Keratinocyte (primary cell): ENCODE data around the gene SP140.

Experiments used
- EZH2 ChIP-seq: IDR thresholded peaks from one replicate; pipeline ENCODE4 v1.6.1; 2012; ENCODE audit warnings: inconsistent platforms, mild to moderate bottlenecking, low read length, moderate library complexity
- TF ChIP-seq, protein P1 (sequence below), 3 experiments: IDR thresholded peaks in 1 of 3; conservative IDR thresholded peaks in 1 of 3; optimal IDR thresholded peaks in 1 of 3; 2 replicates in 2 of 3; 3 replicates in 1 of 3; pipeline versions ENCODE3 to v1.5.1; 2011; ENCODE audit warnings: low read length in 3 of 3, mild to moderate bottlenecking in 3 of 3, moderate library complexity in 2 of 3, control low read depth in 1 of 3, inconsistent platforms in 1 of 3; ENCODE audit not compliant: insufficient read depth in 2 of 3; ENCODE audit errors: extremely low read depth in 1 of 3

DNA sequence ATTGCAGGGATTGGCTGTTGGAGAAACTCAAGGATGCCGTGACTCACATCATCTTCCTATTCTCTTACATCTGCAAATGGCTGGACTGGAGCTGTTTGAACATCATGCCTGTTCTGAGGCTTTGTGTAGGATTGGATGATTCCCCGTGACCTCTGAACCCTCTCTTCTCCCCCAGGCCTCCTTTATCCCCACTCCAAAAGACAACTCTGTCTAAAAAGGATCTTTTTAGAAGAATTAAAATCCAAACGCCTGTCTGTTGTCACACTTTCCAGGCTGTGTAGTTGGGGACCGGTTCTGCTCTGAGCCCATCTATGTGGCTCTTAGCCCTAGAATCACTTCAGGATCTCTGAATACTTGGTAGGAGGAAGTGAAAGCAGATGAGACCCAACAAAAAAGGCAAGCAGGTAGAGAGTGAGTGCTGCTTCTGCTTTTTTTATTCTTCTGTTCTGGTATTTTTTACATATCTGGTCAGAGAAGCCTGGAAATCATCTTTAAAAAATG, 565 bp downstream of the SP140 start:
- TF ChIP-seq, protein P1, sequence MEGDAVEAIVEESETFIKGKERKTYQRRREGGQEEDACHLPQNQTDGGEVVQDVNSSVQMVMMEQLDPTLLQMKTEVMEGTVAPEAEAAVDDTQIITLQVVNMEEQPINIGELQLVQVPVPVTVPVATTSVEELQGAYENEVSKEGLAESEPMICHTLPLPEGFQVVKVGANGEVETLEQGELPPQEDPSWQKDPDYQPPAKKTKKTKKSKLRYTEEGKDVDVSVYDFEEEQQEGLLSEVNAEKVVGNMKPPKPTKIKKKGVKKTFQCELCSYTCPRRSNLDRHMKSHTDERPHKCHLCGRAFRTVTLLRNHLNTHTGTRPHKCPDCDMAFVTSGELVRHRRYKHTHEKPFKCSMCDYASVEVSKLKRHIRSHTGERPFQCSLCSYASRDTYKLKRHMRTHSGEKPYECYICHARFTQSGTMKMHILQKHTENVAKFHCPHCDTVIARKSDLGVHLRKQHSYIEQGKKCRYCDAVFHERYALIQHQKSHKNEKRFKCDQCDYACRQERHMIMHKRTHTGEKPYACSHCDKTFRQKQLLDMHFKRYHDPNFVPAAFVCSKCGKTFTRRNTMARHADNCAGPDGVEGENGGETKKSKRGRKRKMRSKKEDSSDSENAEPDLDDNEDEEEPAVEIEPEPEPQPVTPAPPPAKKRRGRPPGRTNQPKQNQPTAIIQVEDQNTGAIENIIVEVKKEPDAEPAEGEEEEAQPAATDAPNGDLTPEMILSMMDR (optimal IDR thresholded peaks at IDR 0.05 in 1 of 3, IDR thresholded peaks at IDR 0.05 in 1 of 3, conservative IDR thresholded peaks at IDR 0.05 in 1 of 3; ENCODE audit: extremely low read depth in 1 of 3, insufficient read depth in 2 of 3, low read length in 3 of 3), result no peak
- no peak for TF ChIP-seq EZH2
